SK-N-SH (cell line): ENCODE measurements around the gene TSSK3. TPM values are rescaled to one million over a fixed set of nuclear protein-coding genes. Genes with fewer than 3 reads are reported as not detected.
A peak's percentile ranks its signal among the peaks of the same experiment; 100 is the strongest.

Source experiments
- CTCF ChIA-PET: fragments of 300-600, 350-600 bp; formaldehyde crosslinking; extraction: SDS; loops from one replicate; lab custom pipeline; 2021; lab: Yijun Ruan, JAX
- POLR2A ChIA-PET: fragments of 350-600 bp; sonication (Branson Sonifier 250); formaldehyde crosslinking; extraction: SDS; loops from one replicate; lab custom pipeline; 2020; ENCODE audit warnings: antibody characterized with exemption, inconsistent platforms; lab: Yijun Ruan, JAX
- DNase-seq: peaks from one replicate; pipeline ENCODE4 v3.0.0; 2012
- H2AFZ ChIP-seq: fragments of 200-600 bp; sonication (generic); 2 replicates; pipeline ENCODE4 v1.8.1; 2016; ENCODE audit warnings: antibody characterized with exemption, mild to moderate bottlenecking, low read depth
- H3F3A ChIP-seq: fragments of 200-600 bp; sonication (generic); replicated peaks from 2 replicates; pipeline ENCODE3; 2016; ENCODE audit warnings: antibody characterized with exemption, mild to moderate bottlenecking; ENCODE audit not compliant: insufficient read depth
- H3K27ac ChIP-seq, 2 experiments: fragments of 200-500 bp in 1 of 2; fragments of 200-600 bp in 1 of 2; sonication (Bioruptor generic) in 1 of 2; sonication (generic), shearing (Covaris generic) in 1 of 2; 2 replicates each; pipeline versions ENCODE4 v1.5.1 to v1.6.1; 2014 to 2016; ENCODE audit warnings: low read depth in 2 of 2, inconsistent platforms in 1 of 2, low read length in 1 of 2, mild to moderate bottlenecking in 1 of 2, mixed read lengths in 1 of 2
- H3K27me3 ChIP-seq: fragments of 200-600 bp; sonication (generic), shearing (Covaris generic); 2 replicates; pipeline ENCODE4 v1.6.1; 2016; ENCODE audit warnings: mixed run types; ENCODE audit not compliant: insufficient read depth
- H3K36me3 ChIP-seq, 2 experiments: fragments of 200-500 bp in 1 of 2; fragments of 200-600 bp in 1 of 2; sonication (Bioruptor generic) in 1 of 2; sonication (generic) in 1 of 2; replicated peaks in 1 of 2; 2 replicates each; pipeline versions ENCODE3 to v1.5.1; 2014 to 2016; ENCODE audit warnings: low read length in 1 of 2, mild to moderate bottlenecking in 1 of 2; ENCODE audit not compliant: insufficient read depth in 2 of 2, control insufficient read depth in 1 of 2
- H3K4me1 ChIP-seq, 2 experiments: fragments of 200-500 bp in 1 of 2; fragments of 200-600 bp in 1 of 2; sonication (Bioruptor generic) in 1 of 2; sonication (generic), shearing (Covaris generic) in 1 of 2; 2 replicates each; pipeline versions ENCODE4 v1.5.1 to v1.6.1; 2014 to 2016; ENCODE audit warnings: low read depth in 1 of 2, low read length in 1 of 2, mixed run types in 1 of 2; ENCODE audit not compliant: insufficient read depth in 2 of 2, control insufficient read depth in 1 of 2
- H3K4me2 ChIP-seq: fragments of 200-600 bp; sonication (generic), shearing (Covaris generic); 2 replicates; pipeline ENCODE4 v1.6.1; 2017; ENCODE audit warnings: mixed run types
- H3K4me3 ChIP-seq, 2 experiments: fragments of 200-500 bp in 1 of 2; fragments of 200-600 bp in 1 of 2; sonication (Bioruptor generic) in 1 of 2; sonication (generic), shearing (Covaris generic) in 1 of 2; 2 replicates each; pipeline versions ENCODE4 v1.5.1 to v1.8.1; 2014 to 2016; ENCODE audit warnings: low read depth in 2 of 2, inconsistent platforms in 1 of 2, low read length in 1 of 2, mild to moderate bottlenecking in 1 of 2, mixed read lengths in 1 of 2, moderate library complexity in 1 of 2
- H3K79me2 ChIP-seq: fragments of 200-600 bp; sonication (generic); 2 replicates; pipeline ENCODE4 v1.8.1; 2017; ENCODE audit warnings: mild to moderate bottlenecking; ENCODE audit not compliant: insufficient read depth
- H3K9ac ChIP-seq: fragments of 200-600 bp; sonication (generic); 2 replicates; pipeline ENCODE4 v1.6.1; 2017; ENCODE audit warnings: mixed run types
- H3K9me2 ChIP-seq: fragments of 200-600 bp; sonication (generic); 2 replicates; pipeline ENCODE4 v1.6.1; 2017; ENCODE audit warnings: mixed run types
- H3K9me3 ChIP-seq: fragments of 200-600 bp; sonication (generic); 2 replicates; pipeline ENCODE4 v1.6.1; 2017; ENCODE audit warnings: mixed run types, mild to moderate bottlenecking, moderate library complexity
- H4K20me1 ChIP-seq: fragments of 200-600 bp; sonication (generic); 2 replicates; pipeline ENCODE4 v1.6.1; 2017; ENCODE audit warnings: mild to moderate bottlenecking, mixed run types; ENCODE audit not compliant: insufficient read depth
- ELF1 ChIP-seq: IDR thresholded peaks from 2 replicates; pipeline ENCODE4 v1.4.0; 2012
- EP300 ChIP-seq, 2 experiments: IDR thresholded peaks; 2 replicates each; pipeline versions ENCODE4 v1.4.0 to v1.6.1; 2012; ENCODE audit warnings: borderline replicate concordance in 1 of 2, low read depth in 1 of 2, low read length in 1 of 2
- FOSL2 ChIP-seq: IDR thresholded peaks from 2 replicates; pipeline ENCODE4 v1.4.0; 2012; ENCODE audit warnings: low read depth, mild to moderate bottlenecking, moderate library complexity, borderline replicate concordance
- FOXJ3 ChIP-seq: sonication (generic); formaldehyde crosslinking; IDR thresholded peaks from 2 replicates; pipeline ENCODE4 v1.5.1; 2020; ENCODE audit warnings: mild to moderate bottlenecking, missing genetic modification reagents
- MXI1 ChIP-seq: IDR thresholded peaks from 2 replicates; pipeline ENCODE4 v1.6.1; 2012; ENCODE audit warnings: mild to moderate bottlenecking, low read depth, low read length, improper control_type of control experiment
- RCOR1 ChIP-seq: fragments of 150-350 bp; IDR thresholded peaks from 2 replicates; pipeline ENCODE4 v1.6.1; 2017; ENCODE audit warnings: antibody characterized with exemption, low read length
- RXRA ChIP-seq: IDR thresholded peaks from 2 replicates; pipeline ENCODE4 v1.4.0; 2012; ENCODE audit warnings: low read depth, mild to moderate bottlenecking, borderline replicate concordance
- TAF1 ChIP-seq: IDR thresholded peaks from 2 replicates; pipeline ENCODE4 v1.6.1; 2012; ENCODE audit warnings: low read depth, mild to moderate bottlenecking, low read length, moderate library complexity, borderline replicate concordance
- TCF12 ChIP-seq: IDR thresholded peaks from 2 replicates; pipeline ENCODE4 v1.4.0; 2012
- TEAD4 ChIP-seq: IDR thresholded peaks from 2 replicates; pipeline ENCODE4 v1.4.0; 2012; ENCODE audit warnings: mild to moderate bottlenecking, borderline replicate concordance; ENCODE audit not compliant: insufficient read depth
- WGBS: methylation state at CpG from one replicate; pipeline ENCODE4 v1.1.6; 2017; ENCODE audit warnings: low lambda C conversion rate; 5-methylcytosine and 5-hydroxymethylcytosine counted together
- polyA plus RNA-seq, 3 experiments: library from polyadenylated mRNA; depleted of rRNA; stranded (reverse); fragments of >200 nt; gene quantifications; 2 replicates each; pipeline ENCODE4 v1.2.3, GENCODE V29; 2012
- TF ChIP-seq, protein P1 (sequence below): IDR thresholded peaks from 2 replicates; pipeline ENCODE4 v1.4.0; 2012; ENCODE audit warnings: low read depth, borderline replicate concordance
- TF ChIP-seq, protein P2 (sequence below): IDR thresholded peaks from 2 replicates; pipeline ENCODE4 v1.4.0; 2012; ENCODE audit warnings: low read depth, borderline replicate concordance
- TF ChIP-seq, protein P3 (sequence below): IDR thresholded peaks from 2 replicates; pipeline ENCODE4 v1.4.0; 2012; ENCODE audit warnings: low read depth
- TF ChIP-seq, protein P4 (sequence below): fragments of 150-350 bp; IDR thresholded peaks from 2 replicates; pipeline ENCODE4 v1.6.1; 2016; ENCODE audit warnings: mild to moderate bottlenecking, low read depth, low read length

TSSK3 gene
- polyA plus RNA-seq, 1 of the 3 experiments (the other 2 are of a cell fraction), result 0.28 TPM

DNA sequence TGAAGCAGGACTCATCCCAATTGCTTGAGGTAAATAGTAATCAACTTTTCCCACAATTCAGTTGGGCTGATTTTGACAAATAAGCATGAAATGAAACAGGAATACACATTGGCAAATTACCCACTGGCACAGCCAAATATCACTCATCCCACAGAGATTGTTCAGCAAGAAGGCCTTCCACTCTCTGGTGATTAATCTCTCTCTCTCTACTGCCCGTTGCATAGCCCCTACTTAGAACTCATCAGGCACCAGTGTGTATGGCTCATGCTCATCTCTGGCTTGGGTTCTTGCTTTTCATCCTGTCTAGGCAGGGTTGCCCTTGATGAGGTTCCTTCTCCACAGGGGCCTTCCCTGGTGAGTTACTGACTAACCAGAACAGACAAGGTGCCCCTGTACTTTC lies 30.8 kb downstream of the TSSK3 start:
- TF ChIP-seq, protein P1, sequence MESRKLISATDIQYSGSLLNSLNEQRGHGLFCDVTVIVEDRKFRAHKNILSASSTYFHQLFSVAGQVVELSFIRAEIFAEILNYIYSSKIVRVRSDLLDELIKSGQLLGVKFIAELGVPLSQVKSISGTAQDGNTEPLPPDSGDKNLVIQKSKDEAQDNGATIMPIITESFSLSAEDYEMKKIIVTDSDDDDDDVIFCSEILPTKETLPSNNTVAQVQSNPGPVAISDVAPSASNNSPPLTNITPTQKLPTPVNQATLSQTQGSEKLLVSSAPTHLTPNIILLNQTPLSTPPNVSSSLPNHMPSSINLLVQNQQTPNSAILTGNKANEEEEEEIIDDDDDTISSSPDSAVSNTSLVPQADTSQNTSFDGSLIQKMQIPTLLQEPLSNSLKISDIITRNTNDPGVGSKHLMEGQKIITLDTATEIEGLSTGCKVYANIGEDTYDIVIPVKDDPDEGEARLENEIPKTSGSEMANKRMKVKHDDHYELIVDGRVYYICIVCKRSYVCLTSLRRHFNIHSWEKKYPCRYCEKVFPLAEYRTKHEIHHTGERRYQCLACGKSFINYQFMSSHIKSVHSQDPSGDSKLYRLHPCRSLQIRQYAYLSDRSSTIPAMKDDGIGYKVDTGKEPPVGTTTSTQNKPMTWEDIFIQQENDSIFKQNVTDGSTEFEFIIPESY, result no peak
- H3K9me2 ChIP-seq, result no peaks in the 10 kb centered on the region
- H3K27ac ChIP-seq, result no peak overlapping the region; a peak in 1 of 4 replicates
- no peaks in the 10 kb centered on the region for H3K27me3 ChIP-seq
- WGBS, result 65% methylated on average over 1 of the region's 1 CpG
- no peak for DNase-seq
- POLR2A ChIA-PET, result interaction anchor here (0.5 kb wide), 1 partner anchor 8 kb away, joined by 5 read pairs; no protein-coding TSS in a partner anchor
- peaks cover 0 to 7% of the 10 kb centered on the region in 2 experiments; a peak in 2 of 4 replicates for H3K4me1 ChIP-seq
- H3K4me3 ChIP-seq, result peak overlapping the region; percentile 83 to 84
- peak overlapping the region; percentile 80 for H3K4me2 ChIP-seq
- H3K9ac ChIP-seq, result peak overlapping the region; percentile 89
- H2AFZ ChIP-seq, result no peak overlapping the region
- peaks cover 11% of the 10 kb centered on the region for H3F3A ChIP-seq
- peaks cover 17 to 19% of the 10 kb centered on the region in 2 experiments for H3K36me3 ChIP-seq
- no peaks in the 10 kb centered on the region for H3K9me3 ChIP-seq
- peaks cover 52% of the 10 kb centered on the region for H3K79me2 ChIP-seq
- no peaks in the 10 kb centered on the region for H4K20me1 ChIP-seq
- CTCF ChIA-PET, result interaction anchor here (1.1 to 2.6 kb wide), 4 partner anchors 8 to 178 kb away, joined by 3 to 8 read pairs (median 6); partner anchors contain the start of gene MARCKSL1

DNA sequence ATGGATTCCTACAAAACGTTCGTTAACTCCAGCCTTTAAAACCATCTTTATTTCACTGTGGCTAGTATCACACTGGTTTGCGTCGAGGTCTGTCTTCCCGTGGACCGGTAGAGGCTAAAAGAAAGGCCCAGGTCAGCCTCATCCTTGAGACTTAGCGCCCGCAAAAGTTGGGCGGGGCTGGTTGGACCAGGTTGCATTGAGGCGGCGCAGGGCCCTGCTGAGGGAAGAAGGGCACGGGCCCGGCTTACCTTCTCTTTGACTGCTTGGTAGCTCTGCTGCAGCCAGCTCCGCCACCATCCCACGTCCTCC lies 31.4 kb downstream of the TSSK3 start:
- Histone ChIP-seq H3K9me3 (no peaks in the 10 kb centered on the region), H3K9me2 (no peaks in the 10 kb centered on the region), H4K20me1 (no peaks in the 10 kb centered on the region), H2AFZ (peak overlapping the region; percentile 47; the same call in 1 of the 2 replicates), H3K9ac (peak overlapping the region; percentile 89), H3F3A (peaks cover 16% of the 10 kb centered on the region), H3K79me2 (peaks cover 49% of the 10 kb centered on the region), H3K4me2 (peak overlapping the region; percentile 80), H3K27me3 (no peaks in the 10 kb centered on the region), H3K27ac (peak overlapping the region; percentile 71 to 92; a peak in 3 of 4 replicates), H3K4me1 (peaks cover 0 to 7% of the 10 kb centered on the region in 2 experiments; a peak in 2 of 4 replicates), H3K36me3 (peaks cover 13 to 19% of the 10 kb centered on the region in 2 experiments), H3K4me3 (peak overlapping the region; percentile 83 to 84)
- TF ChIP-seq FOXJ3 (CRISPR knock-in tag), result no peak
- CTCF ChIA-PET, result interaction anchor here (1.1 to 2.2 kb wide), 3 partner anchors 39 to 178 kb away, joined by 3 to 8 read pairs (median 4); partner anchors contain the start of gene MARCKSL1
- POLR2A ChIA-PET, result interaction anchor here (1.1 to 1.5 kb wide), 3 partner anchors 15 to 257 kb away, joined by 3 to 6 read pairs (median 5); partner anchors contain the start of genes RBBP4 and ZBTB8OS
- 16% methylated on average over 8 of the region's 15 CpGs for WGBS
- DNase-seq, result no peak

DNA sequence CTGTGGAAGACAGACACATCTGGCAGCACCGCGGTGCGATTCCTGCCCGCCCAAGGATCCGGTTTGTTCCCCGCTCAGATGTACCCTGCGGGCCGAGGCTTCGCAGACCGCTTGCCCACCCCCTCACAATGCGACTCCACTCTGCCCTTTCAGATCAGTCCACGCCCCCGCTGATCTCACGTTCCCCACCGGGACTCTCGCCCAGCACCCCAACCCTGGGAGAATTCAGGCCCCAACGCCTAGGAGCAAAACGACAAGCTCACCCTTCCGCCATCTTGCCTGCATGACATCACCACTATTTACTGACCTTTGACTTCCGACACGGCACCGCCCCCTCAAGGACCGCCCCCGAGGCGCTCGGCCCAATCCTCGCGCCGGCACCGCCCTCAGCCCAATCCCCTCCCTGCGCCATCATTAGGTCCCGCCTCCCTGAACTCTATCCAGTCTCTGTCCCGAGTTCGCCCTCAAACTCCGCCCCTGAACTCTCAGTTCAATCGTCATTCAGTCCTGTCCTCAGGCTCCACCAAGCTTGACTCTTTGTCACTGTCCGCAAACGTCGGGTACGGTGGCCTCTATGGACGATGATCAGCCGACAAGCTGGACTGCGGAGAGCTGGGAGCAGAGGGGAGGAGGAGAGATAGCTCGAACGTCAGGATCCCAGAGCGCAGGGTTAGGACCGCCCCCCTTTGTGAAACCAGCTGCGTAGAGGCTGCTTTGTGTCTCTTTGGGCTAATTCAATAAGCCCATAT lies 32.0 kb downstream of the TSSK3 start, which contains the start of gene BSDC1:
TSS of gene BSDC1 (minus strand) at position 301 of the 749 bp plus-strand sequence. CDS start at position 274, 27 bp downstream.
- Histone ChIP-seq H3K9ac (peak within 1 kb of the TSS; percentile 89), H3K4me3 (peak within 1 kb of the TSS; percentile 83 to 84), H3K79me2 (peaks cover 49% of the 10 kb centered on the region), H2AFZ (peak within 1 kb of the TSS; percentile 98), H3K36me3 (peaks cover 9 to 18% of the 10 kb centered on the region in 2 experiments), H4K20me1 (no peaks in the 10 kb centered on the region), H3K27me3 (no peaks in the 10 kb centered on the region), H3K4me2 (peak within 1 kb of the TSS; percentile 80), H3K27ac (peak within 1 kb of the TSS; percentile 92 to 95), H3F3A (peaks cover 16% of the 10 kb centered on the region), H3K4me1 (peaks cover 0 to 7% of the 10 kb centered on the region in 2 experiments; a peak in 2 of 4 replicates), H3K9me3 (no peaks in the 10 kb centered on the region), H3K9me2 (no peaks in the 10 kb centered on the region)
- POLR2A ChIA-PET, result interaction anchor here (0.6 to 1.5 kb wide), 8 partner anchors 15 to 257 kb away, joined by 3 to 6 read pairs (median 4); partner anchors contain the start of genes MARCKSL1, RBBP4 and ZBTB8OS
- peak; percentile 94 for DNase-seq
- CTCF ChIA-PET, result interaction anchor here (0.6 to 2.2 kb wide), 5 partner anchors 19 to 436 kb away, joined by 3 to 8 read pairs (median 4); partner anchors contain the start of gene MARCKSL1
- 2% methylated on average over 27 of the region's 48 CpGs for WGBS
- TF ChIP-seq RCOR1 (no peak; the same call in 1 of the 2 replicates), FOSL2 (0 out of 2 replicates have a peak, but pooled peaks have one; percentile 20), ELF1 (peak; percentile 24; the same call in 1 of the 2 replicates), TAF1 (peak; percentile 60), MXI1 (peak; percentile 78), EP300 (IDR thresholded peaks at IDR 0.05; ENCODE audit: borderline replicate concordance in 1 of 2, low read depth in 1 of 2, low read length in 1 of 2) (peak in 1 of 2 experiments; percentile 68; a peak in 2 of 4 replicates), RXRA (no peak; the same call in 1 of the 2 replicates), TCF12 (peak; percentile 49; the same call in 1 of the 2 replicates), TEAD4 (no peak), FOXJ3 (CRISPR knock-in tag) (no peak)
- TF ChIP-seq, protein P2, sequence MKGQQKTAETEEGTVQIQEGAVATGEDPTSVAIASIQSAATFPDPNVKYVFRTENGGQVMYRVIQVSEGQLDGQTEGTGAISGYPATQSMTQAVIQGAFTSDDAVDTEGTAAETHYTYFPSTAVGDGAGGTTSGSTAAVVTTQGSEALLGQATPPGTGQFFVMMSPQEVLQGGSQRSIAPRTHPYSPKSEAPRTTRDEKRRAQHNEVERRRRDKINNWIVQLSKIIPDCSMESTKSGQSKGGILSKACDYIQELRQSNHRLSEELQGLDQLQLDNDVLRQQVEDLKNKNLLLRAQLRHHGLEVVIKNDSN, result no peak; the same call in 1 of the 2 replicates
- TF ChIP-seq, protein P3, sequence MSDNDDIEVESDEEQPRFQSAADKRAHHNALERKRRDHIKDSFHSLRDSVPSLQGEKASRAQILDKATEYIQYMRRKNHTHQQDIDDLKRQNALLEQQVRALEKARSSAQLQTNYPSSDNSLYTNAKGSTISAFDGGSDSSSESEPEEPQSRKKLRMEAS, result peak; percentile 61; the same call in 1 of the 2 replicates
- TF ChIP-seq, protein P4, sequence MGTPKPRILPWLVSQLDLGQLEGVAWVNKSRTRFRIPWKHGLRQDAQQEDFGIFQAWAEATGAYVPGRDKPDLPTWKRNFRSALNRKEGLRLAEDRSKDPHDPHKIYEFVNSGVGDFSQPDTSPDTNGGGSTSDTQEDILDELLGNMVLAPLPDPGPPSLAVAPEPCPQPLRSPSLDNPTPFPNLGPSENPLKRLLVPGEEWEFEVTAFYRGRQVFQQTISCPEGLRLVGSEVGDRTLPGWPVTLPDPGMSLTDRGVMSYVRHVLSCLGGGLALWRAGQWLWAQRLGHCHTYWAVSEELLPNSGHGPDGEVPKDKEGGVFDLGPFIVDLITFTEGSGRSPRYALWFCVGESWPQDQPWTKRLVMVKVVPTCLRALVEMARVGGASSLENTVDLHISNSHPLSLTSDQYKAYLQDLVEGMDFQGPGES, result peak; percentile 15; the same call in 1 of the 2 replicates
